Hematopoietic multipotent progenitor cell treated with erythropoietin and hydrocortisone succinate and interleukin-3 and kit ligand, for 15 days (in vitro differentiated cells): ENCODE results near the gene HAVCR2.

Source experiments
- DNase-seq: peaks from one replicate; pipeline ENCODE4 v3.0.0-alpha.2; 2015; ENCODE audit warnings: low spot score

Gene HAVCR2

GRCh38 chr5:157108976-157109375, at the start of gene HAVCR2:
TSS of gene HAVCR2 (minus strand) at chr5:157109044. CDS start at chr5:157108983, 61 bp downstream.
- no peak for DNase-seq

DNA sequence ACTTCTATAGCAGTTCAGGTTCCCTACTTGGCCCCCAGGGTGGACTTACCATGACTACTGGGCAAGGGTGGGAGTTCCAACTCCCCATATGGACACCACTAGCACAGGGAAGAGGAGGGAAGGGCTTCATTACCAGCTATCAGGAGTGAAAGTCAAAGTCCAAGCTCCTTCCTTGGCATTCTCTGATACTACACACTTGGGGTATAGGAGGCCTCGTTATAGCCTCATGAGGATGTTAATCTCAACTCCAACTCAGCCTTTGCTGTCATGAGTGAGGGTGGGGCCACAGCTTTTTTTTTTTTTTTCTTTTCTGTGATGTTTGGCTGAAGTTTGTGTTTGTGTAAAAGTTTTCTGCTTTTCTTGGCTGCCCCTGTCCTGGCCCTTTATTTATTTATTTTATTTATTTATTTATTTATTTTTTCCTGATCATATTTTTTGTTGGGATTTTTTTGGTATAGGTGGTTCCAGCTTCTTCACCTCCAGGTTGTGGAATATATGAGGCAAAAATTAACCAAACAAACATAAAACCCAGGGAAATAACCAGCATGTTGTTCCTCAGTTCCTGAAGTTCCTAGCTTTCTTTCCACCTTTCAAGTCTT, 48.5 kb upstream of the HAVCR2 start:
- no peak for DNase-seq

DNA sequence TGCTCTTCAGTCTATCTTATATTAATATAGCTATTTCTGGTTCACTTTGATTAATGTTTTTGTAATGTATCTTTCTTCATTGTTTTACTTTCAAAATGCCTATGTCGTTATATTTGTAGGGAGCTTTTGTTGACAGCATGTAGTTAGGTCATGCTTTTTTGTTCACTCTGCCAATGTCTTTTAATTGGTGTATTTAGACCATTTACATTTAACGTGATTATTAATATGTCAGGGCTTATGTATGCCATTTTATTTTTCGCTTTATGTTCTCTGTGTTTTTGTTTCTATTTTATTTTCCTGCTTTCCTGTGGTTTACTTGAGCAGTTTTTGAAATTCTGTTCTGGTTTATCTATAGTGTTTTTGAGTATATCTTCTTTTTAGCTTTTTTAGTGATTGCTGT, 46.5 kb upstream of the HAVCR2 start:
- DNase-seq, result no peak

DNA sequence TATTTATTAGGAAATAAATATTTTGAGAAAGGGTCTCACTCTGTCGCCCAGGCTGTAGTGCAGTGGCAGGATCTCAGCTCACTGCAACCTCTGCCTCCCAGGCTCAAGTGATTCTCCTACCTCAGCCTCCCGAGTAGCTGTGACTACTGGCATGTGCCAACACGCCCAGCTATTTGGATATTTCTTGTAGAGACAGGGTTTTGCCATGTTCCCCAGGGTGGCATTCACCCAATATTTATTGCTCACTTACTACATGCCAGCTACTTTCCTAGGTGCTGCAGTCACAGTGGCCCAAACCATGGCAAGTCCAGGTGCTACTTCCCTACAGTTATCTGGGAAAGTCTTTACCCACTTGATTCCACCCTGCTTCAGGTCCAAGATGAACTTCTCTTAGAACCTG, 42.2 kb upstream of the HAVCR2 start:
- no peak for DNase-seq

GRCh38 chr5:157148734-157149615, 40.1 kb upstream of the HAVCR2 start:
- peak; percentile 81 for DNase-seq

- peak; percentile 53 for DNase-seq
Measured at GRCh38 chr5:157143127-157143971, 34.5 kb upstream of the HAVCR2 start.

GRCh38 chr5:157142317-157143126, 33.7 kb upstream of the HAVCR2 start, which contains the start of gene MED7:
TSS of gene MED7 (minus strand) at chr5:157142865. CDS start at chr5:157139431, 3,434 bp downstream.
- DNase-seq, result peak; percentile 99

GRCh38 chr5:157137691-157138090, 28.8 kb upstream of the HAVCR2 start:
- DNase-seq, result no peak

DNA sequence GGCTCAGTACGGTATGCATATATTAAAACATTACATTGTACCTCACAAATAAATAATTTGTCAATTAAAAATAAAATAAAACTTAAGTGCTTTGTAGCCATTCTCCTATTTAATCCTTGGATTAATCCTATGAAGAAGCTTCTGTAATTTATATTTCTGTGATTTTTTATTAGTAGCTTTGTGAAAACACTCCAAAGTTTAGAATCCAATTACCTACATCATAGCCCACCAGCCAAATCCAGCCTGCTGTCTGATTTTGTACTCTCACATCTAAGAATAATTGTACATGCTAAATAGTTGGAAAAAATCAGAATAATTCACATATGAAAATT, 23.4 kb upstream of the HAVCR2 start:
- no peak for DNase-seq

DNA sequence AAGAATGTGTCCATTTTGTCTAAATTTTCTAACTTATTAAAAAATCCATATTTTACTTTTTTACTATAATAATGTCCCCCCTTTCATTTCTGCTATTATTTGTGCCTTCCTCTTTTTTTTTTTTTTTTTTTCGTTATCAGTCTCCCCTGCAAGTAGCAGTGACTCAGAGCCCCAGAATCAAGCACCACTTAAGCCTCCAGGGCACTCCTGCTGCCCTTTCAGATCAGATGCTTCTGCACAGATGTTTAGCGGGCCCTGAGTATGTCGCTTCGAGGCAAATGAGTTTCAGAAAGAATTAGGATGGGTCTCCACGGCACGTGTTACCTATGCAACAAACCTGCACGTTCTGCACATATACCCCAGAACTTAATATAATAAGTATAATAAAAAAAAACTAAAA, 22.1 kb upstream of the HAVCR2 start:
- DNase-seq, result peak; percentile 51

DNA sequence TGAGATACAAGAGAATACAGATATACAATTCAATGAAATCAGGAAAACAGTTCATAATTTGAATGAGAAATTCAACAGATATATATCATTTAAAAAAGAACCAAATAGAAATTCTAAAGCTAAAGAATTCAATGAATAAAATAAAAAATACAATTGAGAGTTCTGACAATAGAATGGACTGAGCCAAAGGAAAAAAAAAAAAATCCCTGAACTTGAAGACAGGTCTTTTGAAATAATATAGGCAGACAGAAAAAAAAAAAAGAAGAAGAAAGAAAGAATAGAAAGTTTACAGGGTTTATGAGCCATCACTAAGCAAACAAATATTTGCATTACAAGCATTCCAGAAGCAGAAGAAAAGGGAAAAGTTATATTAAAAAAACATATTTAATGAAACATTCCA, 12.9 kb upstream of the HAVCR2 start:
- no peak for DNase-seq

DNA sequence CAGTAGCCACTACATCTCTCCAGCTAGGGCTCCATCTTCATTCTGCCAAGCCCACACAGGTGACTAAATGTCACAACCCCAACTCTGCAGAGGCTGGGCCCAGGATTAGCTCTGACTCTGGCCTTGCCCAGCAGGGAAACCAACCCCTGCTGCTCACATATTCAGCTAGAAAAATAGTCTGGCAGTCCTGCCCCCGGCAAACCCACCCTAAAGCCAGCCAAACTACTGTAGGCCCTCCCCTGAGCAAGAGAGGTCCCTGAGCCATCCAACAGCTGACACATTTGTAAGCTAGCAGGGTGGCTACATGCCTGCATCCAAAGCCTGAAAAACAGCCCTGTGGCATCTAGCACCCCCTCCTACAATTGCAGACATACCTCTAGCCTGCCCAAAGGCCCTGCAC, 11.3 kb upstream of the HAVCR2 start:
- DNase-seq, result no peak

DNA sequence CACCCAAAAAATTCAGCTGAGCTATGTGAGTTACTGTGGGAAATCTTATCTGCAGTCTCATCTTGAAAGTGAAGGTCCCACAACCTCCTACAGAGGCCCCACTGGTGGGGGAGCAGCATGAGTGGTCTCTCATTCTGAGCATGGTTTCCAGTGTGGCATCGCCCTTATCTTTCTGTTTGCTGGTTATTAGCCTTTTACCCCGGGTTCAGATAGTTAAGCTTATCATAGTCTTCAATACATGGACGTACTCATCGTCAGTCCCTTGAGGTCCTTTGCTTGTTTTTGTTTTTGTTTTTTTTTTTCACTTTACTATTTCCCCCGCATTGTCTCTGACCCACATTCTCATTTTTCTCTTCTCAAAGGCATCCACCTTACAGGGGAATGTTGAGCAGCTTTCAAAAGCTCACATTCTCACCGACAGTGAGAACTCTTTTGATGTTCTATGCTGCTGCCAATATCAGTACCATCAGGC, 7.7 kb upstream of the HAVCR2 start:
- peak; percentile 34 for DNase-seq

- DNase-seq, result no peak
Measured at GRCh38 chr5:157115502-157115901, 6.7 kb upstream of the HAVCR2 start.

DNA sequence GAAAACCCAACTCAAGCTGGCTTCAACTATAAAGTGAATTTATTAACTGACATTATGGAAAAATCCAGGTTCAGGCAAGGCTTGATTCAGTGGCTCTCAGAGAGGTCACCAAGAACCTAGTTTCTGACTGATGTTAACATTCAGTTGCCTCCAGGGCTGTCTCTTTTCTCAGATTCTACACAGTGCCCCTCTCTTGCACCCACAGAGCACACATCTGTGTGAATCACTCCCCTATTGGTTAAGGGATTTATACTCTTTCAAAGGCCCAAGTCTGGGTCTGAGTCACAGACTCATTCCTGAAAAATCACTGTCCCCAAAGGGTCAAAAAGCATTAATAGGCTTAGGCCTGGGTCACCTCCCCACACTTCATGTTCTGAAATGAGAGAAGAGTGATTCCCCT, 6.2 kb upstream of the HAVCR2 start:
- DNase-seq, result no peak

- DNase-seq, result no peak
Measured at GRCh38 chr5:157113002-157113401, 4.2 kb upstream of the HAVCR2 start.

DNA sequence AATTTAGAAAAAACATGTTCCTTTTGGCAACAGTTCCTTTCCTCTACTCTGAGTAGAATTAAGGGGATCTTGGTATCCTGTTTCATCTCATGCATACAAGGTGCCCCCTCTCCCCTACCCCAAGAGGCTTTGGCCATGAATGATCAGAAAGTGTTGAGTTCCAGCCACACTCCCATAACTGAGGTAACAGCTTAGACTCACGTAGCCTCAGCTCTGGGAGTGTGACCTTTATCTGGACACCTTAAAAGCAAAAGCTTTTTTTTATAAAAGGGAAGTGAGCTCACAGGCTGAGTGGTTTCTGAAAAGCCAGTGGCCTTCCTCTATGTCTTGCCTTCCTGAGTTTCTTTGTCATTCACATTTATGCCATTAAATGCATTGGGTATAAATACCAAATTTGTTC, 900 bp upstream of the HAVCR2 start:
- no peak for DNase-seq

DNA sequence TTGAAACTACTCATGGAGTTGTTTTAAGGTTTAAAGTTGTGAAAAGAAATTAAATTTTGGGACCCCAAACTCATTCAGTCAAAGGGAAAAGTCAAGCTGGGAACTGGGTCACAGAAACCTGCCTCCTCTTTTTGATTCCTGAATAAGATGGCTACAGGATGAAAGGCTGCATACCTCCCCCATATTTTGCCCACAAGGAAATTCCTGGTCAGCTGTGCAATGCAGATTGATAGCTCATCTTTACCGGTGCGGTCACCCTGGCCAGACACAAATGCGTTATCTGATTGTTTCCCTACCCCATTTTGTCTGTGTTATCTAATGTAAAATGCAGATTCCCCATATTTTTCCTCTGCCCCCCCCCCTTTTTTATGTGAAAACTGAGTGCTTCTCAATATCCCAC, 1.3 kb downstream of the HAVCR2 start:
- no peak for DNase-seq

- DNase-seq, result no peak
Measured at GRCh38 chr5:157106630-157107461, 2.0 kb downstream of the HAVCR2 start.

DNA sequence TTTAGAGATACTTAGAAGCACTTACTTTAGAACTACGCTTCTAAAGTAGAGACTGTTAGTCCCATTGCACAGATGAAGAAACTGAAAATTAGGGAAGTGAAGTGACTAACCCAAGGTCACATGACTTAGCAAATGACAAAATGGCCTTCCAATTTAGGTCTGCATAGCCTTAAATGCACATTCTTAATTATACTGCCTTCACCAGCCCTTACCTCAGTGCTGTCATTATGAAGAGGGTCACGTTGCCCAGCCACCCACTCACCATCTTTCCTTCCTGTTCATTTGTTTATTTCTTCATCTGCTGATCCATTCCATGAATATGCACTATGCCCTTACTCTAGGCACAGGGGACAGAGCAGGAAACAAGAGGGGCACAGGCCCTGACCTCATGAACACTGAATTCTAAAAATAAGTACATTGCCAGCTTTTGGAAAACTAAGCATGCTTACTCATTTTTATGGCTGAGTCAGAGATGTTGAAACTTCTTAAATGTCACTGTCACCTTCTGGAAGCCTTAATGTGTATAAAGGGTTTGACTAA, 8.6 kb downstream of the HAVCR2 start:
- DNase-seq, result no peak
